T-helper 2 cell treated with Interferon-gamma antibody and Interleukin-4, amounts not matched to agents 5 μg/mL and 100 μg/mL, for 36 hours (primary cell): ENCODE data around the gene SEMA4B.

ENCODE experiments used
- DNase-seq: peaks from one replicate; pipeline ENCODE4 v3.0.0; 2021; ENCODE audit warnings: low spot score
- H3K27ac Mint-ChIP-seq: one replicate; pipeline ENCODE4 v1.8.0; 2021; ENCODE audit warnings: mild to moderate bottlenecking, mixed read lengths
- H3K27me3 Mint-ChIP-seq: one replicate; pipeline ENCODE4 v1.8.0; 2021; ENCODE audit warnings: low read depth, mixed read lengths
- H3K36me3 Mint-ChIP-seq: one replicate; pipeline ENCODE4 v1.8.0; 2021; ENCODE audit warnings: low read depth, mixed read lengths
- H3K4me1 Mint-ChIP-seq: one replicate; pipeline ENCODE4 v1.8.0; 2021; ENCODE audit warnings: low read depth, mixed read lengths
- H3K4me3 Mint-ChIP-seq: one replicate; pipeline ENCODE4 v1.8.0; 2022; ENCODE audit warnings: mild to moderate bottlenecking, moderate library complexity, mixed read lengths
- H3K9me3 Mint-ChIP-seq: one replicate; pipeline ENCODE4 v1.8.0; 2021; ENCODE audit warnings: mixed read lengths

Gene SEMA4B

GRCh38 chr15:90221246-90221900 lies 20.2 kb downstream of the SEMA4B start:
- H3K27me3 Mint-ChIP-seq = no peaks in the 10 kb centered on the region
- no peak overlapping the region for H3K27ac Mint-ChIP-seq
- H3K4me3 Mint-ChIP-seq = no peak overlapping the region
- H3K4me1 Mint-ChIP-seq = peaks cover 8% of the 10 kb centered on the region
- DNase-seq = no peak
- H3K9me3 Mint-ChIP-seq = no peaks in the 10 kb centered on the region
- peaks cover 8% of the 10 kb centered on the region for H3K36me3 Mint-ChIP-seq

DNA sequence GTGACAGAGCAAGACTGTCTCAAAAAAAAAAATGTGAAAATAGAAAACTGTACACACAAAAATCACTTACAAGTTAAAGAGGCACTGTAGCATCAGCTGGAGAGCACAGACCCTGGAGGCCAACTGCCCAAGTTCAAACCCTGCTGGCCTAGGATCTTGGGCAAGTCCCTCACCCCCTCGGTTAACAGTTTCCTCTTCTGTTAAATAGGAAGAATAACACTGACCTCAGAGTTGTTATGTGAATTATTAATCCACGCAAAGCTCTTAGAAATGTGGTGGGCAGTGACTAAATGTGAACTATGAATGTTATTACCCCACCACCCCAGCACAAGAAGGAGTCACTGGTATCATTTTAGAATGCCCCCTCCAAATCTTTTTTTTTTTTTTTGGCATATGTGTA lies 21.4 kb downstream of the SEMA4B start:
- H3K27ac Mint-ChIP-seq = no peak overlapping the region
- no peaks in the 10 kb centered on the region for H3K27me3 Mint-ChIP-seq
- H3K4me1 Mint-ChIP-seq = peaks cover 8% of the 10 kb centered on the region
- DNase-seq = no peak
- H3K9me3 Mint-ChIP-seq = no peaks in the 10 kb centered on the region
- peaks cover 11% of the 10 kb centered on the region for H3K36me3 Mint-ChIP-seq
- H3K4me3 Mint-ChIP-seq = no peak overlapping the region

- H3K9me3 Mint-ChIP-seq = no peaks in the 10 kb centered on the region
Observed at GRCh38 chr15:90223441-90224165, 22.5 kb downstream of the SEMA4B start.

DNA sequence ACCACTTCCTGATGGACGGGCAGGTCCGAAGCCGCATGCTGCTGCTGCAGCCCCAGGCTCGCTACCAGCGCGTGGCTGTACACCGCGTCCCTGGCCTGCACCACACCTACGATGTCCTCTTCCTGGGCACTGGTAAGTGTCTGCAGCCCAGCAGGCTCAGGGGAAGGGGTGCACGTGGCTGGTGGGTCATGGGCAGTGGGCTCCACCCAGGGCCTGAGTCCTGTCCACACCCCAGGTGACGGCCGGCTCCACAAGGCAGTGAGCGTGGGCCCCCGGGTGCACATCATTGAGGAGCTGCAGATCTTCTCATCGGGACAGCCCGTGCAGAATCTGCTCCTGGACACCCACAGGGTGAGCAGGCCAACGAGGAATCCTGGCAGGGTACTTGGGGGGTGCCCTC lies 23.9 kb downstream of the SEMA4B start:
- H3K9me3 Mint-ChIP-seq = no peaks in the 10 kb centered on the region
- peaks cover 27% of the 10 kb centered on the region for H3K36me3 Mint-ChIP-seq
- peaks cover 8% of the 10 kb centered on the region for H3K4me1 Mint-ChIP-seq
- no peak for DNase-seq
- H3K4me3 Mint-ChIP-seq = no peak overlapping the region
- H3K27me3 Mint-ChIP-seq = no peaks in the 10 kb centered on the region
- no peak overlapping the region for H3K27ac Mint-ChIP-seq

More at GRCh38 chr15:90223441-90224165, 22.5 kb downstream of the SEMA4B start:
- no peak overlapping the region for H3K27ac Mint-ChIP-seq
- DNase-seq = no peak
- H3K4me3 Mint-ChIP-seq = no peak overlapping the region
- H3K36me3 Mint-ChIP-seq = peaks cover 12% of the 10 kb centered on the region
- peaks cover 8% of the 10 kb centered on the region for H3K4me1 Mint-ChIP-seq
- no peaks in the 10 kb centered on the region for H3K27me3 Mint-ChIP-seq

DNA sequence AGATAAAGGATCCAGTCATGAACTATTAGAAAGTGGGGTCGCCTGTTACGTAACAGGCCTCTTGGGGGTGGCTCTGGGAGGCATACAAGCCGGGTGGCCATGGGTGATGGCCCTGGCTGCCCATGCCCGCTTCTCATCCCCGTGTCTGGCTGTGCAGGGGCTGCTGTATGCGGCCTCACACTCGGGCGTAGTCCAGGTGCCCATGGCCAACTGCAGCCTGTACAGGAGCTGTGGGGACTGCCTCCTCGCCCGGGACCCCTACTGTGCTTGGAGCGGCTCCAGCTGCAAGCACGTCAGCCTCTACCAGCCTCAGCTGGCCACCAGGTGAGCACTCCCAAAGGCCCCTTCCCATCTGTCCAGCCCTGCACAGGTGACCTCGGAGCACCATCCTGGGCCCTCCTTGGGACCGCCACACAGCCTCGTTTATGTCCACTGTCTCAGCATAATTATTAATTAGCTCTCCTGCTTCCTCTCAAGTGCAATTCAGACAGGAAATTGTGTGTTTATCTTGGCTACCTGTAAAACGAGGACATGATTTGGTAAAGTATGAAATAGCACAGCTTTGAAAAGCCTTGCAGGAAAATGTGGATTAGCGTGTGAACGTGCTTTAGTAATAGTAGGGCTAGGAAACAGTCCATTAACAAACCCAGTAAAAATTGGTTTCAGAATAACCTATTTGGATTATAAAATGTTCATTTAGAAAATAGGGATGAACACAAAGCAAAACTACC lies 24.5 kb downstream of the SEMA4B start:
- Mint-ChIP-seq H3K36me3 (peaks cover 32% of the 10 kb centered on the region), H3K4me3 (no peak overlapping the region), H3K4me1 (peaks cover 10% of the 10 kb centered on the region), H3K27me3 (no peaks in the 10 kb centered on the region), H3K9me3 (no peaks in the 10 kb centered on the region), H3K27ac (no peak overlapping the region)
- DNase-seq = no peak

- Mint-ChIP-seq H3K27ac (peak overlapping the region; percentile 15), H3K36me3 (peaks cover 43% of the 10 kb centered on the region), H3K27me3 (no peaks in the 10 kb centered on the region), H3K9me3 (no peaks in the 10 kb centered on the region), H3K4me1 (peaks cover 25% of the 10 kb centered on the region), H3K4me3 (no peak overlapping the region)
- DNase-seq = no peak
Observed at GRCh38 chr15:90227336-90227735, 26.2 kb downstream of the SEMA4B start.

- peaks cover 47% of the 10 kb centered on the region for H3K36me3 Mint-ChIP-seq
Observed at GRCh38 chr15:90227816-90228772, 27.0 kb downstream of the SEMA4B start.

DNA sequence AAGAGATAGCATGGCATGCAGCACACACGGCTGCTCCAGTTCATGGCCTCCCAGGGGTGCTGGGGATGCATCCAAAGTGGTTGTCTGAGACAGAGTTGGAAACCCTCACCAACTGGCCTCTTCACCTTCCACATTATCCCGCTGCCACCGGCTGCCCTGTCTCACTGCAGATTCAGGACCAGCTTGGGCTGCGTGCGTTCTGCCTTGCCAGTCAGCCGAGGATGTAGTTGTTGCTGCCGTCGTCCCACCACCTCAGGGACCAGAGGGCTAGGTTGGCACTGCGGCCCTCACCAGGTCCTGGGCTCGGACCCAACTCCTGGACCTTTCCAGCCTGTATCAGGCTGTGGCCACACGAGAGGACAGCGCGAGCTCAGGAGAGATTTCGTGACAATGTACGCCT lies 27.8 kb downstream of the SEMA4B start:
- no peak for DNase-seq
- Mint-ChIP-seq H3K9me3 (no peaks in the 10 kb centered on the region), H3K4me3 (no peak overlapping the region), H3K36me3 (peaks cover 46% of the 10 kb centered on the region), H3K27me3 (no peaks in the 10 kb centered on the region), H3K27ac (peak overlapping the region; percentile 39), H3K4me1 (peaks cover 29% of the 10 kb centered on the region)

More at GRCh38 chr15:90227816-90228772, 27.0 kb downstream of the SEMA4B start:
- H3K4me1 Mint-ChIP-seq = peaks cover 29% of the 10 kb centered on the region
- H3K9me3 Mint-ChIP-seq = no peaks in the 10 kb centered on the region
- no peaks in the 10 kb centered on the region for H3K27me3 Mint-ChIP-seq
- H3K27ac Mint-ChIP-seq = no peak overlapping the region
- H3K4me3 Mint-ChIP-seq = no peak overlapping the region
- DNase-seq = no peak

- Mint-ChIP-seq H3K4me3 (peak overlapping the region; percentile 96), H3K4me1 (peaks cover 35% of the 10 kb centered on the region), H3K36me3 (peaks cover 43% of the 10 kb centered on the region), H3K27ac (peak overlapping the region; percentile 37), H3K9me3 (no peaks in the 10 kb centered on the region), H3K27me3 (no peaks in the 10 kb centered on the region)
- no peak for DNase-seq
Observed at GRCh38 chr15:90230071-90230494, 29.0 kb downstream of the SEMA4B start.

DNA sequence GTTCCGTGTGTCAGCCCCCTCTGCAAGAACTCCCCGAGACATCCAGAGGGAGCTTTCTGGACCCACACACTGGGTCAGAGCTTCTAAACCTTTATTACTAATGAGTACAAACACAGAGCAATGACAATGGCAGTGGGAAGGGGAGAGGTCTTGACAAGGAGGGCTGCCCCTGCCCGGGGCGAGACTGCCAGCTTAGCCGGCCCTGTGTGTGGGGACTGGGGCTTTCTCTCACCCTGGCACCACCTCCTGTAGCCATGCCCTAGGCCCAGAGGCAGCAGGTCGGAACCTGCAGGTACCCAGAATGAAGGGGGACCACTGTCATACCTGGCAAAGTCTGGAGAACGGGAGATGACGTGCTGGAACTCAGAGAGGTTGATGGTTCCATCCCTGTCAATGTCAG lies 29.5 kb downstream of the SEMA4B start:
- no peaks in the 10 kb centered on the region for H3K9me3 Mint-ChIP-seq

GRCh38 chr15:90231028-90232017 lies 30.2 kb downstream of the SEMA4B start:
- peak; percentile 62 for DNase-seq
- H3K4me1 Mint-ChIP-seq = peaks cover 36% of the 10 kb centered on the region
- H3K36me3 Mint-ChIP-seq = peaks cover 45% of the 10 kb centered on the region
- H3K9me3 Mint-ChIP-seq = no peaks in the 10 kb centered on the region
- peak overlapping the region; percentile 96 for H3K4me3 Mint-ChIP-seq
- H3K27ac Mint-ChIP-seq = peak overlapping the region; percentile 95
- H3K27me3 Mint-ChIP-seq = no peaks in the 10 kb centered on the region

More for the DNA sequence above, 29.5 kb downstream of the SEMA4B start:
- Mint-ChIP-seq H3K36me3 (peaks cover 43% of the 10 kb centered on the region), H3K4me3 (peak overlapping the region; percentile 96), H3K4me1 (peaks cover 36% of the 10 kb centered on the region), H3K27ac (peak overlapping the region; percentile 95), H3K27me3 (no peaks in the 10 kb centered on the region)
- DNase-seq = no peak

- no peaks in the 10 kb centered on the region for H3K9me3 Mint-ChIP-seq
- no peak for DNase-seq
- H3K36me3 Mint-ChIP-seq = peaks cover 45% of the 10 kb centered on the region
- peaks cover 36% of the 10 kb centered on the region for H3K4me1 Mint-ChIP-seq
- peak overlapping the region; percentile 96 for H3K4me3 Mint-ChIP-seq
- no peaks in the 10 kb centered on the region for H3K27me3 Mint-ChIP-seq
- H3K27ac Mint-ChIP-seq = peak overlapping the region; percentile 95
Observed at GRCh38 chr15:90232196-90232595, 31.1 kb downstream of the SEMA4B start.
